ENCODE data around the gene SBNO2.

GRCh38 chr19:1090731-1091543, 83.1 kb downstream of the SBNO2 start:
- TF ChIP-seq RAD21 (IDR thresholded peaks at IDR 0.05) (no peak), TAF1 (conservative IDR thresholded peaks at IDR 0.05) (no peak), CTCF (IDR thresholded peaks at IDR 0.05; ENCODE audit: low read depth, low read length, missing input control) (no peak), MAX (IDR thresholded peaks at IDR 0.05) (no peak), SP1 (IDR thresholded peaks at IDR 0.05) (no peak)
- TF ChIP-seq, protein P1, sequence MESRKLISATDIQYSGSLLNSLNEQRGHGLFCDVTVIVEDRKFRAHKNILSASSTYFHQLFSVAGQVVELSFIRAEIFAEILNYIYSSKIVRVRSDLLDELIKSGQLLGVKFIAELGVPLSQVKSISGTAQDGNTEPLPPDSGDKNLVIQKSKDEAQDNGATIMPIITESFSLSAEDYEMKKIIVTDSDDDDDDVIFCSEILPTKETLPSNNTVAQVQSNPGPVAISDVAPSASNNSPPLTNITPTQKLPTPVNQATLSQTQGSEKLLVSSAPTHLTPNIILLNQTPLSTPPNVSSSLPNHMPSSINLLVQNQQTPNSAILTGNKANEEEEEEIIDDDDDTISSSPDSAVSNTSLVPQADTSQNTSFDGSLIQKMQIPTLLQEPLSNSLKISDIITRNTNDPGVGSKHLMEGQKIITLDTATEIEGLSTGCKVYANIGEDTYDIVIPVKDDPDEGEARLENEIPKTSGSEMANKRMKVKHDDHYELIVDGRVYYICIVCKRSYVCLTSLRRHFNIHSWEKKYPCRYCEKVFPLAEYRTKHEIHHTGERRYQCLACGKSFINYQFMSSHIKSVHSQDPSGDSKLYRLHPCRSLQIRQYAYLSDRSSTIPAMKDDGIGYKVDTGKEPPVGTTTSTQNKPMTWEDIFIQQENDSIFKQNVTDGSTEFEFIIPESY (IDR thresholded peaks at IDR 0.05) = no peak

All from liver (tissue), 3 donors.